Measurements from ENCODE around the gene IL6ST. TPM values are rescaled to one million over a fixed set of nuclear protein-coding genes. Genes with fewer than 3 reads are reported as not detected.

The IL6ST gene
- total and polyA plus RNA-seq, 2 experiments from 2014 or later, result 219 to 503 TPM

DNA sequence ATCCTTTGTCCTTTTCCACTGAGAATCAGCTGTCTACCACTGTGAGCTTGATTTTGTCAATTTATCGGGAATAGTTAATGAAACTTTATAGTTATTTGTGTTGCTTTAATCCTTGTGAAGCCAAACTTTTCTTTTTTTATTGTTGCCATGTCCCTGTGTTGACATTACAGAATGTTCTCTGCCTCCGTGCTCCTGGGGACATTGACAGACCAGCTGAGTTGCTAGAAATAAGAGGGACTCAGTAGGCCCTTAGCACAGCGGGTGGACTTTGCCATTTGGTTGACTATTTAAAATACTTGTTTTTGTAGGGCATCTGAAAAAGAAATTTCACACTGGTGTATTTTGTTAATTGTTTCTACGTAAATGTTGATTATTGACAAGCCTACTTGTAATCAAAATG lies 73.1 kb downstream of the IL6ST start:
- Histone ChIP-seq H3K4me2 (no peak overlapping the region), H3K79me2 (no peaks in the 10 kb centered on the region), H3K4me1 (ENCODE audit: insufficient read depth) (no peaks in the 10 kb centered on the region), H3K9me2 (replicated peaks; ENCODE audit: insufficient read depth) (no peaks in the 10 kb centered on the region), H3K27me3 (no peaks in the 10 kb centered on the region), H4K20me1 (ENCODE audit: insufficient read depth, poor library complexity, severe bottlenecking) (no peaks in the 10 kb centered on the region), H3K27ac (no peak overlapping the region), H3K4me3 (no peak overlapping the region), H3K9me3 (ENCODE audit: low read depth) (no peaks in the 10 kb centered on the region), H3K36me3 (replicated peaks; ENCODE audit: insufficient read depth, low read depth) (no peaks in the 10 kb centered on the region), H2AFZ (no peak overlapping the region)
- TF ChIP-seq EZH2 (IDR thresholded peaks at IDR 0.05; ENCODE audit: borderline replicate concordance) (no peak), EZH2phosphoT487 (IDR thresholded peaks at IDR 0.05; ENCODE audit: low read depth, severe bottlenecking, unreplicated experiment) (no peak)
- TF ChIP-seq, protein P1, sequence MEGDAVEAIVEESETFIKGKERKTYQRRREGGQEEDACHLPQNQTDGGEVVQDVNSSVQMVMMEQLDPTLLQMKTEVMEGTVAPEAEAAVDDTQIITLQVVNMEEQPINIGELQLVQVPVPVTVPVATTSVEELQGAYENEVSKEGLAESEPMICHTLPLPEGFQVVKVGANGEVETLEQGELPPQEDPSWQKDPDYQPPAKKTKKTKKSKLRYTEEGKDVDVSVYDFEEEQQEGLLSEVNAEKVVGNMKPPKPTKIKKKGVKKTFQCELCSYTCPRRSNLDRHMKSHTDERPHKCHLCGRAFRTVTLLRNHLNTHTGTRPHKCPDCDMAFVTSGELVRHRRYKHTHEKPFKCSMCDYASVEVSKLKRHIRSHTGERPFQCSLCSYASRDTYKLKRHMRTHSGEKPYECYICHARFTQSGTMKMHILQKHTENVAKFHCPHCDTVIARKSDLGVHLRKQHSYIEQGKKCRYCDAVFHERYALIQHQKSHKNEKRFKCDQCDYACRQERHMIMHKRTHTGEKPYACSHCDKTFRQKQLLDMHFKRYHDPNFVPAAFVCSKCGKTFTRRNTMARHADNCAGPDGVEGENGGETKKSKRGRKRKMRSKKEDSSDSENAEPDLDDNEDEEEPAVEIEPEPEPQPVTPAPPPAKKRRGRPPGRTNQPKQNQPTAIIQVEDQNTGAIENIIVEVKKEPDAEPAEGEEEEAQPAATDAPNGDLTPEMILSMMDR (IDR thresholded peaks at IDR 0.05; ENCODE audit: poor library complexity), result no peak
- WGBS (ENCODE audit: low lambda C conversion rate, missing lambda C conversion rate), result 87% methylated on average over 4 of the region's 4 CpGs
- DNase-seq (ENCODE audit: low spot score), result no peak

DNA sequence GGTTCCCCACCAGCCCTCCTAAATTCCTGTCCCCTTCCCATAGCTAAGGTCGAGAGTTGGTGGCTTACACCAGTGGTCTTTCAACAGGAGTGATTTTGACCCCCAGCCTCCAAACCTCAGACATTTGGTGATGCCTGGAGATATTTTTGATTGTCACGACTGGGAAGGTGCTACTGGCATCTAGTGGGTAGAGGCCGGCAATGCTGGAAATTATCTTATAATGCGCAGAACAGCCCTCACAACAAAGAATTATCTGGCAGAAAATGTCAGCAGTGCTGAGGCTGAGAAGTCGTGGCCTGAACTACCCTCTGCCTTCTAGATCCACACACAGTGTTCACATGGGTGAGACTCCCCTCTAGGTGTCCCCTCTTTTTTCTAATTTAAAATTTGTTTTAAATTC lies 74.0 kb downstream of the IL6ST start:
- WGBS (ENCODE audit: low lambda C conversion rate, missing lambda C conversion rate), result 88% methylated on average over 5 of the region's 5 CpGs
- H3K27me3 ChIP-seq, result no peaks in the 10 kb centered on the region
- no peak overlapping the region for H3K4me3 ChIP-seq
- no peaks in the 10 kb centered on the region for H4K20me1 ChIP-seq (ENCODE audit: insufficient read depth, poor library complexity, severe bottlenecking)
- no peaks in the 10 kb centered on the region for H3K79me2 ChIP-seq
- H3K4me1 ChIP-seq (ENCODE audit: insufficient read depth), result no peaks in the 10 kb centered on the region
- H3K9me2 ChIP-seq (replicated peaks; ENCODE audit: insufficient read depth), result no peaks in the 10 kb centered on the region
- H3K36me3 ChIP-seq (replicated peaks; ENCODE audit: insufficient read depth, low read depth), result no peaks in the 10 kb centered on the region
- no peak overlapping the region for H3K4me2 ChIP-seq
- DNase-seq (ENCODE audit: low spot score), result no peak
- no peak overlapping the region for H2AFZ ChIP-seq
- no peaks in the 10 kb centered on the region for H3K9me3 ChIP-seq (ENCODE audit: low read depth)
- H3K27ac ChIP-seq, result no peak overlapping the region
- TF ChIP-seq EZH2phosphoT487 (IDR thresholded peaks at IDR 0.05; ENCODE audit: low read depth, severe bottlenecking, unreplicated experiment), result no peak
- TF ChIP-seq, protein P1 (IDR thresholded peaks at IDR 0.05; ENCODE audit: poor library complexity), result peak; percentile 20

DNA sequence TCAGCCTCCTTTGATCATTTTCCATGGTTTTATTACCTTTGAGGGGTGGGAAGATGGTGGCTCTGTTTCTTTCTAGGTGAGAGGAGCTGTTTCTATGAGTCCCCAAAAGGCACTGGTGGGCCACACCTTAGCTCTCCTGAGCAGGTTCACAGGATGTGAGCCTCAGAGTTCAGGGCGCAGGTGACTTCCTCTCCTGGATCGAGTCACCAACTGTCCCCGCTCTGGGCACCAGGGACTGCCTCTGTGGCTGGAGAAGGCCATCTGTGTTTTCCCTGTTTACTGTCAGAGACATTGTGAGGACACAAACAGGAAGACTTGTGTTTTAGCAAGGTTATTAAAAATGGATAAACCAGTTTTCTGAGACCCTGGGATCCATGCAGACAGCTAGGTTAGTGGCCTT lies 75.1 kb downstream of the IL6ST start:
- 96% methylated on average over 3 of the region's 3 CpGs for WGBS (ENCODE audit: low lambda C conversion rate, missing lambda C conversion rate)
- H3K36me3 ChIP-seq (replicated peaks; ENCODE audit: insufficient read depth, low read depth), result no peaks in the 10 kb centered on the region
- no peak overlapping the region for H3K4me2 ChIP-seq
- TF ChIP-seq, protein P1 (IDR thresholded peaks at IDR 0.05; ENCODE audit: poor library complexity), result no peak
- TF ChIP-seq EZH2phosphoT487 (IDR thresholded peaks at IDR 0.05; ENCODE audit: low read depth, severe bottlenecking, unreplicated experiment) (no peak), EZH2 (IDR thresholded peaks at IDR 0.05; ENCODE audit: borderline replicate concordance) (no peak)
- H4K20me1 ChIP-seq (ENCODE audit: insufficient read depth, poor library complexity, severe bottlenecking), result no peaks in the 10 kb centered on the region
- no peaks in the 10 kb centered on the region for H3K9me2 ChIP-seq (replicated peaks; ENCODE audit: insufficient read depth)
- H3K4me3 ChIP-seq, result no peak overlapping the region
- no peak for DNase-seq (ENCODE audit: low spot score)
- no peaks in the 10 kb centered on the region for H3K79me2 ChIP-seq
- no peaks in the 10 kb centered on the region for H3K27me3 ChIP-seq
- no peak overlapping the region for H3K27ac ChIP-seq
- H2AFZ ChIP-seq, result no peak overlapping the region
- H3K4me1 ChIP-seq (ENCODE audit: insufficient read depth), result no peaks in the 10 kb centered on the region
- H3K9me3 ChIP-seq (ENCODE audit: low read depth), result no peaks in the 10 kb centered on the region
